22Rv1 (cell line): ENCODE measurements around the gene HEMK1.

Experiments
- CTCF ChIP-seq: fragments of 450-650 bp; IDR thresholded peaks from 2 replicates; pipeline ENCODE4 v1.5.1; 2017; ENCODE audit warnings: mild to moderate bottlenecking
- ZFX ChIP-seq: fragments of 450-650 bp; IDR thresholded peaks from 2 replicates; pipeline ENCODE4 v1.6.1; 2017; ENCODE audit warnings: antibody characterized with exemption, borderline replicate concordance

GRCh38 chr3:50531201-50531600 is 38.1 kb upstream of the HEMK1 start:
- no peak for TF ChIP-seq CTCF
- TF ChIP-seq ZFX: no peak
